ENCODE measurements around the gene MLF2. TPM values are rescaled to one million over a fixed set of nuclear protein-coding genes. Genes with fewer than 3 reads are reported as not detected.

Gene MLF2
- total RNA-seq, 1 experiment from 2014 or later = 303 TPM

- no TSS peak for BruUV-seq (replicated peaks)
- peaks cover 25% of the 10 kb centered on the region for H3K36me3 Mint-ChIP-seq (ENCODE audit: insufficient read depth, unreplicated experiment)
- H3K36me3 ChIP-seq (ENCODE audit: control insufficient read depth, insufficient read depth, low read length) = peaks cover 9% of the 10 kb centered on the region; the same call in 1 of the 2 replicates
- peak overlapping the region; percentile 84 for H3K27ac Mint-ChIP-seq (ENCODE audit: unreplicated experiment)
- intact Hi-C loops (cut with micrococcal nuclease; ENCODE audit: unreplicated experiment) = loop anchor here (1.0 kb wide), 2 partner anchors 13 kb away; partner anchors contain the start of gene MLF2
- H3K27me3 Mint-ChIP-seq (ENCODE audit: insufficient read depth, unreplicated experiment) = no peaks in the 10 kb centered on the region
- TF ChIP-seq CTCF (IDR thresholded peaks at IDR 0.05; ENCODE audit: insufficient read depth in 1 of 2, low read depth in 1 of 2, low read length in 1 of 2, severe bottlenecking in 1 of 2, unreplicated experiment in 1 of 2) = peak; percentile 62 to 74
- H3K9me3 Mint-ChIP-seq (ENCODE audit: unreplicated experiment) = no peaks in the 10 kb centered on the region
- H3K9me3 ChIP-seq = no peaks in the 10 kb centered on the region
- H3K27me3 ChIP-seq (replicated peaks; ENCODE audit: control insufficient read depth, insufficient read depth, low read length) = no peaks in the 10 kb centered on the region
- ChIA-PET POLR2A (interaction anchor here (0.6 to 3.2 kb wide), 9 partner anchors 8 to 257 kb away, joined by 3 to 42 read pairs (median 10); partner anchors contain the start of genes CDCA3, COPS7A, GPR162 and MLF2), CTCF (interaction anchor here (0.5 to 3.2 kb wide), 31 partner anchors 8 to 377 kb away, joined by 3 to 135 read pairs (median 5); partner anchors contain the start of genes CDCA3, COPS7A, GPR162 and LPCAT3)
- DNase-seq = peak; percentile 87 to 94
- H3K4me3 Mint-ChIP-seq (ENCODE audit: unreplicated experiment) = peak overlapping the region; percentile 92
- H3K4me1 Mint-ChIP-seq (ENCODE audit: low read depth, unreplicated experiment) = peaks cover 47% of the 10 kb centered on the region
- H3K4me1 ChIP-seq = peaks cover 44% of the 10 kb centered on the region
- H3K4me3 ChIP-seq (ENCODE audit: low read depth, low read length) = peak overlapping the region; percentile 87
Measured at GRCh38 chr12:6766651-6767349, 13.9 kb upstream of the MLF2 start.

GRCh38 chr12:6765634-6766581 is 13.0 kb upstream of the MLF2 start, which contains the start of gene PTMS:
Gene PTMS (plus strand): TSS chr12:6766363. CDS start chr12:6766706, 343 bp downstream.
- Histone ChIP-seq H3K4me3 (ENCODE audit: low read depth, low read length) (peak within 1 kb of the TSS; percentile 87), H3K4me1 (peaks cover 44% of the 10 kb centered on the region), H3K27me3 (replicated peaks; ENCODE audit: control insufficient read depth, insufficient read depth, low read length) (no peaks in the 10 kb centered on the region), H3K36me3 (ENCODE audit: control insufficient read depth, insufficient read depth, low read length) (0 out of 2 replicates have a peak, but pooled peaks cover 2% of the 10 kb centered on the region), H3K9me3 (no peaks in the 10 kb centered on the region)
- no peaks in the 10 kb centered on the region for H3K27me3 Mint-ChIP-seq (ENCODE audit: insufficient read depth, unreplicated experiment)
- CTCF ChIA-PET = interaction anchor here (0.6 to 3.2 kb wide), 28 partner anchors 9 to 775 kb away, joined by 3 to 135 read pairs (median 6); partner anchors contain the start of genes CDCA3, COPS7A, GPR162 and LPCAT3
- TF ChIP-seq CTCF (IDR thresholded peaks at IDR 0.05; ENCODE audit: insufficient read depth in 1 of 2, low read depth in 1 of 2, low read length in 1 of 2, severe bottlenecking in 1 of 2, unreplicated experiment in 1 of 2) = no peak
- BruUV-seq (replicated peaks) = TSS peak; percentile 18
- peak within 1 kb of the TSS; percentile 92 for H3K4me3 Mint-ChIP-seq (ENCODE audit: unreplicated experiment)
- DNase-seq = peak; percentile 90 to 92
- peaks cover 25% of the 10 kb centered on the region for H3K36me3 Mint-ChIP-seq (ENCODE audit: insufficient read depth, unreplicated experiment)
- no peaks in the 10 kb centered on the region for H3K9me3 Mint-ChIP-seq (ENCODE audit: unreplicated experiment)
- peaks cover 45% of the 10 kb centered on the region for H3K4me1 Mint-ChIP-seq (ENCODE audit: low read depth, unreplicated experiment)
- intact Hi-C loops (cut with micrococcal nuclease; ENCODE audit: unreplicated experiment) = loop anchor here (1.0 kb wide), 1 partner anchor 13 kb away; the partner anchor contains the start of gene MLF2
- peak within 1 kb of the TSS; percentile 84 for H3K27ac Mint-ChIP-seq (ENCODE audit: unreplicated experiment)
- POLR2A ChIA-PET = interaction anchor here (0.6 to 3.2 kb wide), 17 partner anchors 9 to 944 kb away, joined by 3 to 42 read pairs (median 5); partner anchors contain the start of genes CDCA3, COPS7A, GAPDH and GPR162
